Stomach (tissue), 4 donors: ENCODE data around the gene ANKRD22.

Source experiments
- CTCF ChIP-seq, 7 experiments: fragments of 450-650 bp in 4 of 7; fragments of 200-600 bp in 3 of 7; sonication (generic) in 3 of 7; IDR thresholded peaks; one replicate each; pipeline ENCODE4 v1.5.1; 2016 to 2019; ENCODE audit warnings: antibody characterized with exemption in 7 of 7, control low read depth in 2 of 7, mild to moderate bottlenecking in 1 of 7
- EP300 ChIP-seq: sonication (generic); formaldehyde crosslinking; IDR thresholded peaks from one replicate; pipeline ENCODE4 v1.6.1; 2017; ENCODE audit warnings: antibody characterized with exemption
- POLR2A ChIP-seq, 4 donors: fragments of 450-650 bp; IDR thresholded peaks; one replicate each; pipeline ENCODE4 v1.6.1; 2016; ENCODE audit warnings: antibody characterized with exemption in 4 of 4, control low read depth in 2 of 4, mild to moderate bottlenecking in 1 of 4, moderate library complexity in 1 of 4
- POLR2AphosphoS5 ChIP-seq, 3 donors: sonication (generic); formaldehyde crosslinking; IDR thresholded peaks; one replicate each; pipeline ENCODE4 v1.6.1; 2016; ENCODE audit warnings: antibody characterized with exemption in 3 of 3

- TF ChIP-seq CTCF (IDR thresholded peaks at IDR 0.05) (no peak), POLR2AphosphoS5 (IDR thresholded peaks at IDR 0.05) (no peak), EP300 (no peak), POLR2A (IDR thresholded peaks at IDR 0.05) (no peak)
Observed at GRCh38 chr10:88838766-88839350, 12.8 kb downstream of the ANKRD22 start.
